ENCODE measurements around the gene SMU1. TPM values are rescaled to one million over a fixed set of nuclear protein-coding genes. Genes with fewer than 3 reads are reported as not detected.
A peak's percentile ranks its signal among the peaks of the same experiment; 100 is the strongest.

SMU1 gene
- total RNA-seq, 4 donors from 2014 or later = 7.2 to 14.6 (median 10.4) TPM

GRCh38 chr9:33024126-33024965 lies 52.1 kb downstream of the SMU1 start:
- Histone ChIP-seq H3K9me3 (no peaks in the 10 kb centered on the region), H3K4me3 (peak overlapping the region; percentile 13 to 99 (median 97)), H3K4me1 (peaks cover 18 to 54% (median 39%) of the 10 kb centered on the region in 4 donors), H3K36me3 (no peaks in the 10 kb centered on the region), H3K27ac (peak overlapping the region; percentile 98 to 100 (median 99)), H3K27me3 (no peaks in the 10 kb centered on the region)
- in situ Hi-C loops (cut with MboI; ENCODE audit: low pct_ligation_motif_present in 1 of 4, low pct_unique_long_range_greater_than_20kb in 1 of 4, low sequenced_read_pairs in 3 of 4) (no loop called here), intact Hi-C loops (cut with DNase I; ENCODE audit: low total_unique reads) (no loop called here)
- 16 to 40% methylated on average over 2 to 33 of the region's 33 CpGs for WGBS, 2 donors (ENCODE audit: low coverage in 1 of 2)
- DNase-seq = peak; percentile 26
- TF ChIP-seq POLR2AphosphoS5 (IDR thresholded peaks at IDR 0.05) (no peak), EP300 (IDR thresholded peaks at IDR 0.05; ENCODE audit: low read depth) (no peak), POLR2A (IDR thresholded peaks at IDR 0.05) (no peak), CTCF (IDR thresholded peaks at IDR 0.05) (no peak)

GRCh38 chr9:33023661-33024060 lies 52.8 kb downstream of the SMU1 start:
- WGBS, 2 donors (ENCODE audit: low coverage in 1 of 2) = 86 to 95% methylated on average over 4 of the region's 4 CpGs
- no peaks in the 10 kb centered on the region for H3K9me3 ChIP-seq
- peak overlapping the region in 1 of 4 donors; percentile 98 for H3K4me3 ChIP-seq
- in situ Hi-C loops (cut with MboI; ENCODE audit: low pct_ligation_motif_present in 1 of 4, low pct_unique_long_range_greater_than_20kb in 1 of 4, low sequenced_read_pairs in 3 of 4) (no loop called here), intact Hi-C loops (cut with DNase I; ENCODE audit: low total_unique reads) (no loop called here)
- no peak for DNase-seq
- H3K27me3 ChIP-seq = no peaks in the 10 kb centered on the region
- H3K27ac ChIP-seq = peak overlapping the region; percentile 98 to 100 (median 99)
- TF ChIP-seq POLR2AphosphoS5 (IDR thresholded peaks at IDR 0.05) (no peak), EP300 (IDR thresholded peaks at IDR 0.05; ENCODE audit: low read depth) (no peak), CTCF (IDR thresholded peaks at IDR 0.05) (no peak), POLR2A (IDR thresholded peaks at IDR 0.05) (no peak)
- H3K36me3 ChIP-seq = no peaks in the 10 kb centered on the region
- H3K4me1 ChIP-seq = peaks cover 13 to 47% (median 35%) of the 10 kb centered on the region in 4 donors

GRCh38 chr9:33022755-33023154 lies 53.7 kb downstream of the SMU1 start:
- WGBS, 2 donors (ENCODE audit: low coverage in 1 of 2) = 67 to 74% methylated on average over 1 to 7 of the region's 7 CpGs
- no peak overlapping the region for H3K27ac ChIP-seq

More at GRCh38 chr9:33022755-33023154, 53.7 kb downstream of the SMU1 start:
- in situ Hi-C loops (cut with MboI; ENCODE audit: low pct_ligation_motif_present in 1 of 4, low pct_unique_long_range_greater_than_20kb in 1 of 4, low sequenced_read_pairs in 3 of 4) (no loop called here), intact Hi-C loops (cut with DNase I; ENCODE audit: low total_unique reads) (no loop called here)
- DNase-seq = no peak
- no peaks in the 10 kb centered on the region for H3K9me3 ChIP-seq
- H3K36me3 ChIP-seq = no peaks in the 10 kb centered on the region
- H3K4me1 ChIP-seq = peaks cover 7 to 39% (median 29%) of the 10 kb centered on the region in 4 donors
- H3K4me3 ChIP-seq = no peak overlapping the region
- H3K27me3 ChIP-seq = no peaks in the 10 kb centered on the region
- TF ChIP-seq POLR2AphosphoS5 (IDR thresholded peaks at IDR 0.05) = no peak
- TF ChIP-seq POLR2A (IDR thresholded peaks at IDR 0.05) = no peak
- TF ChIP-seq CTCF (IDR thresholded peaks at IDR 0.05) = no peak
- TF ChIP-seq EP300 (IDR thresholded peaks at IDR 0.05; ENCODE audit: low read depth) = no peak
